IPS DF 4.7 (cell line): ENCODE data around the gene KLK3.

Experiments
- DNase-seq: peaks from one replicate; pipeline ENCODE4 v3.0.0-alpha.2; 2013; ENCODE audit warnings: low spot score; ENCODE audit errors: extremely low read depth

The KLK3 gene

DNA sequence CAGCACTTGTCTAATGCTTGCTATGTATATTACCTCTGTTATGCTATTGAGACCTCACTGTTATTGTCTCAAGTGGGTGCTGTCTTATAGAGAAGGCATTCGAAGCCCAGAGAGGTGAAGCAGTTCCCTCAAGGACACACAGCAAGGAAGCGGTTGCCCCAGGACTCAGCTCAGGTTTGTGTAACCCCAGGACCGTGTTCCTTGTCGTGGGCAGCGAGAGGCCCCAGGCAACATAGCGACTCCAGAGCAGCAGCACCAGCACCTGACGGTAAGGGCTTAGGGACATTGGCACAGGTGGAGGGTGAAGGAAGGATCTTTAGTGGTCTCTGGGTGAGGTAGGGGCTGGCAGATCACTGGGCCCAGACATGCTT lies 23.7 kb upstream of the KLK3 start:
- DNase-seq = no peak

DNA sequence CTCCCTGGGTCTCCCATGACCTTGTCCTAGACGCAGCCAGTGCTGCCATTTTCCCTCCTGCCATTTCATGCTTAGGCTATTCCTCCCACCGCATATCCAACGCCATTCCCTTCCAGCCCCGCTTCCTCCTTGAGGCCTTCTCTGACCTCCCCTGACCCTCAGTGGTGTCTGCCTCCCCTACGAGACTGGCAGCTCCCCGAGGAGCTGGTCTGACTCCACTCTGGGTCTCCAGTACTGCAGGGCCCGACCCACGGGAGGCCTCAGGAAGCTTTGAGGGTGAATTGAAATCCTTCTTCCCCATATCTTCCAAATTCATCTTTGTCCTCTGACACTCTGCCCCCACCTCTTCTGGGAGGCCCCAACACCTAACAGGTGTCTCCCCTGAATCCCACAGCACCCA lies 22.0 kb upstream of the KLK3 start:
- DNase-seq = no peak

DNA sequence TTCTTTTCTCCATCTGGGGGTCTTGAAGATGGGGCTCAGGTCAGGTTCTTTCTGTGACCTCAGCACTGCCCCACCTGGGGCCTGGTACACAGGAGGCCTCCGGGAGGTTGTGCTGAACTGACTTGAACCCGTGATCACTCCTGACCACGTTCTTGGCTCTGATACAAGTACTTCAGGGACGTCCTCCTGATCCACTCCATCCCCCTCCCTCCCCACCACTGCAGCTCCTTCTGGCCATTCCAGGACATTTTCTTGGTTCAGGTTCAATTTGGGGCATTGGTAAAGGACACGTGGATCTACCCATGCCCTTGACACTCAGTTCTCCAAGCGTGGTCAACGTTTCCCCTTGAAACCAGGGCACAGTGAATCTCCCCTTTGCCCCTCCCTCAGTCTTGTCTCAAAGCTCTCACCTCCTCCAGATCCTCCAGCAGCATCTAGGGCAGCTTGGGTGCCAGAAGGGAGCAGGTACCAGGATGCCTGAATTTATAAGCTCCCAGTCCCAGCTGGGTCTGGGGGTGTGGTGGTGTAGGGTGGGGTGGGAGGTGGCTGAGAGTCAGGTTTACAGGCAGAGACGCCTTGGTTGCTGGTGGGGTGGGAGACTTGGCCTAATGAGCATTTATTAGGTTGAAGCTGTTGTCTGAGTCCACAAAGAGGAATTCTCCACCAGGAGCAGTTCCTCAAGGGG lies 21.5 kb upstream of the KLK3 start, which contains the start of gene KLK15:
TSS of gene KLK15 (minus strand) at position 458 of the 685 bp plus-strand sequence. CDS start 2,082 bp downstream, outside the sequence.
- no peak for DNase-seq

DNA sequence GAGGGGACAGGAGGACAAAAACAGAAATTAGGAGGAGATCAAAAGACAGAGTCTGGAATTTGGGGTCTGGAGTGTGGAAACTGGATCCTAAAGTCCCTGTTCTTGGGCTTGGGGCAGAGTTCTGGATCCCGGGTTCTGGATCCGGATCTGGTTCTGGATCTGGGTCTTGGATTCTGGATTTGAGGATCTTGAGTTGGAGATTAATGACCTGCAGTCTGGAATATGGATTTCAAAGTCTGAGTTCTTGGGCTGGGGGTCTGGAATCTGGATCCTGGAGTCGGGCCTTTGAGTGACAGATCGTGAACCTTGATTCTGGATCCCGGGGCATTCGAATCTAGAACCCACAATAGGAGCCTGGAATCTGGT lies 20.9 kb upstream of the KLK3 start:
- DNase-seq = no peak

DNA sequence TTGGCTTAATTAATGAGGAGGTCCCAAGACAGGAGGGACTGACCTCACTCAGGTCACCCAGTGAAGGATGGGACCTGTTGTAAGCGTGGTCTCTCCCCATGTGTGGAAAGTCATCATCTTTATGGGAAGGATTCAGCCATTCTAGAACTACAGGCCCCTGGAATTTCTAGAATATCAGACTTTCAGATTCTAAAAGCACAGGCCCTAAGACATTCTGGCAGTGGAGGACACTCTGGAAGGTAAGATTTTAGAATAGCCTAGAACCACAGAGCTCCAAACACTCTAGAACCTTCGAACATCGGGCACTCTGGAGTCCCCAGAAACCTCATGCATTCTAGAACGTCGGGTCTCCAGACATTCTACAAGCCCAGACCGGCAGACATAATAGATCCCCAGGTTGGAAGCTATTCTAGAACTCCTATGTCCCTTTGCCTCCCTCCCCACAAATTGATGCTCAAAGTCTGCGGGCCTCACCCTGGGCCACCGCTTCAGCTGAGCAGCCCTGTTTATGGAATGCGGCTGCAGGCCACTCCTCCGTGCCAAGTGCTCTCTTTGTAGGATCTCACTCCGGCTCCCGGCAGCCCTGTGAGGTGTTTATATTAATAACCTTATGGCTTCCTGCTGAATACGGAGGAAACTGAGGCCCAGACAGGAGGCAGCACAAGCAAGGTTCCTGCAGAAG lies 19.5 kb upstream of the KLK3 start:
- DNase-seq = no peak

DNA sequence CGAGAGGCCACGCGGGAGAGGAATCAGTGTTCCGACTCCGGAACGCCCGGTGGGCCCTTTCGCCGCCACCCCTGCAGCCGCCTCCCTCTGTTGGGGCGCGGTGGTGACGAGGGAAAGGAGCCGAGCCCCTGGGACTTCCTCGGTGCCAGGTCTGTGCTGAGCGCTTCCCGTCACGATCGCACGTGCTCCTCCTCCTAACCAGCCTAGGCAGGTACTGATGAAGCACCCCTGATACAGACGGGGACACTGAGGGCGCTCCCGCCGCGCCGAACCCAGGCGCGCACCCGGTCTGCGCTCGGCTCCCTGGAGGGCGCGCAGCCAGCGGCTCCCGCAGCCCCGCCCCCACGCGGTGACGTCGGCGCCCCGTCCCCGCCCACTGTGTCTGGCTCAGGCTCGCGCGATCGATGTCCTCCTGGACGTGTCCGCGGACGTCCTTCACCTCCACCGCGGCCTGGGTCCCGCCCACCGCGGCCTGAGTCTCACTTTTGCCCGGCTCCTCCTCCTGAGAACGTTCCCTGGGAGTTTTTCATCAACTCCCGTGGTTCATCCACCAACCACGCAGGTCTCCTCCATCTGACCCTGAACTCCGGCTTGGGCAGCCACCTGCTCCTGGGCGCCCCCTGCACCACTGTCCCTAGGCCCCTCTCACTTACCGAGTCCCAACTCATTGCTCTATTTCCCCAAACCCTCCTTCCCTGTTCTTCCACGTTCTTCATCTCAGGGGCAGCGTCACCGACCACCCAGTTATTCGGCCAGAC lies 18.8 kb upstream of the KLK3 start:
- no peak for DNase-seq

DNA sequence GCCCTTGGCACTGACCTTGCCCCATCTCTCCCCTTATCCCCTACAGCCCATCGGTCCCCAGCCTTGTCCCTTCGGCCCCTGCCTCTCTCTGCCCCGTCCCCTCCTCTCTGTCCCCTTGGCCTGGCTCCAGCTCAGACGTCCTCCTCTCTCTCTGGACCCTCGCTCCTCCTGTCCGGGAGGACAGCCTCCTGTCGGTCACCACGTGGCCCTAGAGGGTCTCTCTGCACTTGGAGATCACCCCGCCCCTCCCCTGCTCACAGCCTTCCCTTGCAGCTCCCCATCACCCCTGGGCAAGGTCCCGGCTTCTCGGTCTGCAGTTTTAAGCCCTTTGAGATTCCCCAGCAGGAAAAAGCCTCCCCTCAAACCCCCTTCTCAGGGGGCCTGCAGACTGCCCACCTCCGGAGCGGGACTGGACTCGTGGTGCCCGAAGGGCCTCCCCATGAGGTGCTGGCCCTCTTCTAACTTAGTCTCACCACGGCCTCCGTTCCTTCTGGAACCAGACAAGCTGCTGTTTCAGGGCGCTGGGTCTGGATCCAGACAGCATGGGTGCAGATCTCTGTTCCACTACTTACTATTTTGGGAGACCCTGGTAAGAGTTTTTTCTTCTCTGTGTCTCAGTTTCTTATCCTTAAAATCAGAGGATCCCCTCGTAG lies 18.0 kb upstream of the KLK3 start:
- no peak for DNase-seq

DNA sequence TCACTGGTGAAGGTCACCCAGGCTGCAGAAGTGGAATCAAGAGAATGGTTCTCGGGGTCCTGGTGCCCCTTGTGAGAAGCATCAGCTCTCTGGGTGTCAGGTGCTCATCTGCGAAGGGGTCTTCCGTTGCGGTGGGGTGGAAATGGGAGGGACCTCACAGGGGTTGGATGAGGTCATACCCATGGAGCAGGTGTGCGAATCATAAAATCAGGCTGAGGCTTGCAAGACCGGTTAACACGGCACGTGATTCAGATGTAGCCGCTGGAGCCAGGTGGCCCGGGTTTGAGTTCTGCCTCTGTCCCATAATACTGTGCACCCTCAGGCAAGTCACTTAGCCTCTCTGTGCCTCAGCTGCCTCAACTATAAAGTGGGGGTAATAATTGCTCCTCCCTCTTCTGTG lies 17.4 kb upstream of the KLK3 start:
- no peak for DNase-seq

DNA sequence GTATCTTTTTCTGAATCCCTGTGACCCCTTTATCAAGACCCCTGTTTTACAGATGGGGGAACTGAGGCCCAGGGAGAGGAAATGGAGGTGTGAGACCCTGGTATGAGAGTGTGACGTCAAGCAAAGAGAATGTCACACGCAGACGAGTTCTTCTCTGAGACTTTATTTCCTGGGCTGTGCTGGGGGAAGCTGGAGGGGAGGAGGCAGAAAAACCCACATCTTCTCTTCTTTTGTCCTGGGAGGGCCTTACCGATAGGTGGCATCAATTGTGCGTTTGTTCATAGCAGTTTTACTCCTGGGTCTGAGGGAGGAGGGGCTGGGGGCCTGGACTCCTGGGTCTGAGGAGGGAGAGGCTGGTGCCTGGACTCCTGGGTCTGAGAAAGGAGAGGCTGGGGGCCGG lies 16.5 kb upstream of the KLK3 start:
- DNase-seq = no peak

DNA sequence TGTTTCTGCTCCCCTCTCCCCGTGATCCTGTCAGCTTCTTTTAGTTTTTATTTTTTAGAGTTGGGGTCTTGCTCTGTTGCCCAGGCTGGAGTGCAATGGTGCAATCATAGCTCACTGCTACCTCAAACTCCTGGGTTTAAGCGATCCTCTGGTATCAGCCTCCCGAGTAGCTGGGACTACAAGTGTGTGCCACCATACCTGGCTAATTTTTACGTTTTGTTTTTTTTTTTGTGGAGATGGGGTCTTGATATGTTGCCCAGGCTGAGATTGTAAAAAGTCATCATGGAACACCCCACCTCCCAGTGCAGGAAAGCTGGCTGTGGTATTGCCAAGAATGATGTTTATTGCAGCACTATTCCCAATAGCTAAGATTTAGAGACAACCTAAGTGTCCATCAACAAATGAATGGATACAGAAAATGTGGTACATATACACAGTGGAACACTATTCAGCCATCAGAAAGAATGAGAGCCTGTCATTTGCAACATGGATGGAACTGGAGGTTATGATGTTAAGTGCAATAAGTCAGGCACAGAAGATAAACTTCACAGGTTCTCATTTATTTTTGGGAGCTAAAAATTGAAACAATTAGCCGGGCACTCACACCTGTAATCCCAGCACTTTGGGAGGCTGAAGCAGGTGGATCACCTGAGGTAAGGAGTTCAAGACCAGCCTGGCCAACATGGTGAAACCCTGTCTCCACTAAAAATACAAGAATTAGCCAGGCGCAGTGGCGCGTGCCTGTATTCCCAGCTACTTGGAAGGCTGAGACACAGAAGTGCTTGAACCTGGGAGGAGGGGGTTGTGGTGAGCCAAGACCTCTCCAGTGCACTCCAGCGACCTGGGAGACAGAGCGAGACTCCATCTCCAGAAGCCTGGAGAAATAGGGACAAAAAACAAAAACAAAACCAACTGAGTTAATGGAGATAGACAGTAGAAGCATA lies 14.7 kb upstream of the KLK3 start:
- DNase-seq = no peak

DNA sequence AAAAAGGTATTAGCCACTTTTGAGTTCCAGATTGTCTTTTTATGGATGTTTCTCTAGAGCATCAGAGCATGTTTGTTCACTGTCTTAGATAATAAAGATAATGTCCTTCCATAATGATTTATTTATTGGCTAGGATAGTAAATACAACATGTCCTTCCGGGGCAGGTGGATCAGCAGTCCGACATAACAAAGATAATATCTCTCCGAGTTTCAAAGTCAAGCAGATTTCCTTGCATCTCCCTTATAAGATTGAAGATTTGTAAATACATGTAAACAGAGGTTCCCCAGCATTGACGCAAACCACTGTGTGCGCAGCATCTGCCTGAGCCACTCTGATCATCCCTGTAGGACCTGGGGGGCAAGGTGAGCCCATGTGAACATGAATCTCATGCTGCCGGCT lies 12.6 kb upstream of the KLK3 start:
- no peak for DNase-seq

DNA sequence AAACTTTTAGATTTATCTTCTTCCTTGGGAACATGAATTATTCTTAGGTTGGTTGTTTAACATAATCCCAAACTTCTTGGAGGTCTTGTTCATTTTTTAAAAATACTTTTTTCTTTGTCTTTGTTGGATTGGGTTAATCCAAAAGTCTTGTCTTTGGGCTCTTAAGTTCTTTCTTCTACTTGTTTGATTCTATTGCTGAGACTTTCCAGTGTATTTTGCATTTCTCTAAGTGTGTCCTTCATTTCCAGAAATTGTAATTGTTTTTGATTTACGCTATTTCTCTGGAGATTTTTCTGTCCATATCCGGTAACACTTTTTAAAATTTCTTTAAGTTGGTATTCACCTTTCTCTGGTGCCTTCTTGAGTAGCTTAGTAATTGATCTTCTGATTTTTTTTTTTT lies 11.5 kb upstream of the KLK3 start:
- no peak for DNase-seq

DNA sequence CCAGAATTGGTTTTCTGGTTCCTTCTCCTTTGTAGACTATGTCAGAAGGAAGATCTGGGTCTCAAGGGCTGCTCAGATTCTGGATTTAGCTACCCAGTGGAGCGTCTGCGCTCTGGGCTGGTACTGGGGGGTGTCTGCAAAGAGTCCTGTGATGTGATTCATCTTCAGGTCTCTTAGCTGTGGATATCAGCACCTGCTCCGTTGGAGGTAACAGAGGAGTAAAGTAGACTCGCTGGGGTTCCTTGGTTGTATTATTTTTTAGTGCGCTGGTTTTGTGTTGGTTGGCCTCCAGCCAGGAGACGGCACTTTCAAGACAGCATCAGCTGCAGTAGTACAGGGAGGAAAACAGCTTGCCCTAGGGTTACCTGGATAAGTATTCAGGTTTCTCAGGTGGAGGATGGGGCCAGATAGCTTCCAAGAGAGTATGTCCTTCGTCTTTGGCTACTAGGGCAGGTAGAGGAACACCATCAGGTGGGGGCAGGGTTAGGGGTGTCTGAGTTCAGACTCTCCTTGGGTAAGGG lies 11.0 kb upstream of the KLK3 start:
- DNase-seq = no peak

DNA sequence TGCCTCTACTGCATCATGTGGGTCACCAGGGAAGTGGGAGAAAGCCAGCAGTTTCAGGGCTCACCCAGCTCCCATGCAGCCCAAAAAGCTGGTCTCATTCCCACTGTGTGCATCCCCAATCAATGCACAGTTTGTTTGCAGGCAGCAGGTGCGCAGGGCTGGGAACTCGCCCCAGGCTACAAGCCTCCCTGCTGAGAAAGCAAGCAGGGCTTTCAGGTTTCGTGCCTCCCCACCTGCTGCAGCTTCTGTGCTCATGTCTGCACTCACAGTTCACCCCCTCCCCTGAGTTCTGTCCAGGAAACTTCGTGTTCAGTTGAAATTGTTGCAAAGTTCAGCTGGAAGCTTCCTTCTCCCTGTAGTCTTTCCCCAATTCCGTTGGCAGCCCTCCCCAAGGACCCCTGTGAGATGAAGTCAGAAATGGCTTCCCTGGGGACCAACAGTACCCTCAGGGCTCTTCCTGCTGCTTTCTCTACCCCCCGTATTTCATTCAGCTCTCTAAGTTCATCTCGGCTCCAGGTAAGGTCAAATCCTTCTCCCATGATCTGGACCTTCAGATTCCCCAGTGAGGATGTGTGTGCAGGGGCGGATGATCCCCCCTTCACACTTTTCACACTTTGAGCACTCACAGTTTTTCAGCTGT lies 10.3 kb upstream of the KLK3 start:
- DNase-seq = no peak

DNA sequence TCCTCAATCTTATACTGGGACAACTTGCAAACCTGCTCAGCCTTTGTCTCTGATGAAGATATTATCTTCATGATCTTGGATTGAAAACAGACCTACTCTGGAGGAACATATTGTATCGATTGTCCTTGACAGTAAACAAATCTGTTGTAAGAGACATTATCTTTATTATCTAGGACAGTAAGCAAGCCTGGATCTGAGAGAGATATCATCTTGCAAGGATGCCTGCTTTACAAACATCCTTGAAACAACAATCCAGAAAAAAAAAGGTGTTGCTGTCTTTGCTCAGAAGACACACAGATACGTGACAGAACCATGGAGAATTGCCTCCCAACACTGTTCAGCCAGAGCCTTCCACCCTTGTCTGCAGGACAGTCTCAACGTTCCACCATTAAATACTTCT lies 4.0 kb upstream of the KLK3 start:
- DNase-seq = no peak

DNA sequence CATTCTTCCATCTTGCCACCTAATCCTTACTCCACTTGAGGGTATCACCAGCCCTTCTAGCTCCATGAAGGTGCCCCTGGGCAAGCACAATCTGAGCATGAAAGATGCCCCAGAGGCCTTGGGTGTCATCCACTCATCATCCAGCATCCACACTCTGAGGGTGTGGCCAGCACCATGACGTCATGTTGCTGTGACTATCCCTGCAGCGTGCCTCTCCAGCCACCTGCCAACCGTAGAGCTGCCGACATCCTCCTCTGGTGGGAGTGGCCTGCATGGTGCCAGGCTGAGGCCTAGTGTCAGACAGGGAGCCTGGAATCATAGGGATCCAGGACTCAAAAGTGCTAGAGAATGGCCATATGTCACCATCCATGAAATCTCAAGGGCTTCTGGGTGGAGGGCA lies 3.1 kb upstream of the KLK3 start:
- no peak for DNase-seq

DNA sequence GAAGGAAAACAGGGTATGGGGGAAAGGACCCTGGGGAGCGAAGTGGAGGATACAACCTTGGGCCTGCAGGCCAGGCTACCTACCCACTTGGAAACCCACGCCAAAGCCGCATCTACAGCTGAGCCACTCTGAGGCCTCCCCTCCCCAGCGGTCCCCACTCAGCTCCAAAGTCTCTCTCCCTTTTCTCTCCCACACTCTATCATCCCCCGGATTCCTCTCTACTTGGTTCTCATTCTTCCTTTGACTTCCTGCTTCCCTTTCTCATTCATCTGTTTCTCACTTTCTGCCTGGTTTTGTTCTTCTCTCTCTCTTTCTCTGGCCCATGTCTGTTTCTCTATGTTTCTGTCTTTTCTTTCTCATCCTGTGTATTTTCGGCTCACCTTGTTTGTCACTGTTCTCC lies 2.7 kb downstream of the KLK3 start:
- no peak for DNase-seq

DNA sequence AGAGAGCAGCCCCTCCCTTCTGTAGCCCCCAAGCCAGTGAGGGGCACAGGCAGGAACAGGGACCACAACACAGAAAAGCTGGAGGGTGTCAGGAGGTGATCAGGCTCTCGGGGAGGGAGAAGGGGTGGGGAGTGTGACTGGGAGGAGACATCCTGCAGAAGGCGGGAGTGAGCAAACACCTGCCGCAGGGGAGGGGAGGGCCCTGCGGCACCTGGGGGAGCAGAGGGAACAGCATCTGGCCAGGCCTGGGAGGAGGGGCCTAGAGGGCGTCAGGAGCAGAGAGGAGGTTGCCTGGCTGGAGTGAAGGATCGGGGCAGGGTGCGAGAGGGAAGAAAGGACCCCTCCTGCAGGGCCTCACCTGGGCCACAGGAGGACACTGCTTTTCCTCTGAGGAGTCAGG lies 4.2 kb downstream of the KLK3 start:
- DNase-seq = no peak

DNA sequence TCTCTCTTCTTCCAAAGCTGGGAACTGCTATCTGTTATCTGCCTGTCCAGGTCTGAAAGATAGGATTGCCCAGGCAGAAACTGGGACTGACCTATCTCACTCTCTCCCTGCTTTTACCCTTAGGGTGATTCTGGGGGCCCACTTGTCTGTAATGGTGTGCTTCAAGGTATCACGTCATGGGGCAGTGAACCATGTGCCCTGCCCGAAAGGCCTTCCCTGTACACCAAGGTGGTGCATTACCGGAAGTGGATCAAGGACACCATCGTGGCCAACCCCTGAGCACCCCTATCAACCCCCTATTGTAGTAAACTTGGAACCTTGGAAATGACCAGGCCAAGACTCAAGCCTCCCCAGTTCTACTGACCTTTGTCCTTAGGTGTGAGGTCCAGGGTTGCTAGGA lies 5.1 kb downstream of the KLK3 start:
- no peak for DNase-seq

DNA sequence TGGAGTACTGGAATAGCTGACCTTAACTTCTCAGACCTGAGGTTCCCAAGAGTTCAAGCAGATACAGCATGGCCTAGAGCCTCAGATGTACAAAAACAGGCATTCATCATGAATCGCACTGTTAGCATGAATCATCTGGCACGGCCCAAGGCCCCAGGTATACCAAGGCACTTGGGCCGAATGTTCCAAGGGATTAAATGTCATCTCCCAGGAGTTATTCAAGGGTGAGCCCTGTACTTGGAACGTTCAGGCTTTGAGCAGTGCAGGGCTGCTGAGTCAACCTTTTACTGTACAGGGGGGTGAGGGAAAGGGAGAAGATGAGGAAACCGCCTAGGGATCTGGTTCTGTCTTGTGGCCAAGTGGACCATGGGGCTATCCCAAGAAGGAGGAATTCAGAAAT lies 6.3 kb downstream of the KLK3 start:
- no peak for DNase-seq
